SK-N-MC (cell line): ENCODE data around the gene CALD1.

Source experiments
- EZH2 ChIP-seq: fragments of 200-600 bp; sonication (generic); IDR thresholded peaks from one replicate; pipeline ENCODE4 v1.6.1; 2017; ENCODE audit warnings: antibody characterized with exemption
- POLR2AphosphoS5 ChIP-seq: IDR thresholded peaks from 2 replicates; pipeline ENCODE4 v1.6.1; 2012; ENCODE audit warnings: mild to moderate bottlenecking, low read depth, low read length, borderline replicate concordance

DNA sequence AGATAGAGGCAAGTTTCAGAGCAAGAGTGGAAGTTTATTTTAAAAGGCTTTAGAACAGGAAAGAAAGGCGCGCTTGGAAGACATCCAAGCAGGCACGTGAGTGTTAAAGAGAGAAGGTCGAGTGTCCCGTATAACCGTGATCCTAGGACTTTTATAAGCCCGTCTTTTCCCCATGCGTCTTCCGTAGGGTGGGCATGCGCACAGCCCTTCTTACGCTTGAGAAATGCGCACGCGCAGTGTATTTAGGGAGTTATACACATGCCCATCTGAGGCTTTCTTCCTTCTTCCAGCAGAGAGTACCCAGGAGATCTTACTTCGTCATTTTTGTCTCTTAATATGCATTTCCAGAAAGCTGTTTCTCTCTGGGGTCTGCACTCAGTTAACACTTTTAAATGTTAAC, 52.4 kb downstream of the CALD1 start:
- TF ChIP-seq POLR2AphosphoS5, result no peak
- TF ChIP-seq EZH2, result no peak
